ENCODE measurements around the gene PITPNC1. TPM values are rescaled to one million over a fixed set of nuclear protein-coding genes. Genes with fewer than 3 reads are reported as not detected.

Gene PITPNC1
- total RNA-seq, 2 donors from 2014 or later, result 12.5 to 18.1 TPM

DNA sequence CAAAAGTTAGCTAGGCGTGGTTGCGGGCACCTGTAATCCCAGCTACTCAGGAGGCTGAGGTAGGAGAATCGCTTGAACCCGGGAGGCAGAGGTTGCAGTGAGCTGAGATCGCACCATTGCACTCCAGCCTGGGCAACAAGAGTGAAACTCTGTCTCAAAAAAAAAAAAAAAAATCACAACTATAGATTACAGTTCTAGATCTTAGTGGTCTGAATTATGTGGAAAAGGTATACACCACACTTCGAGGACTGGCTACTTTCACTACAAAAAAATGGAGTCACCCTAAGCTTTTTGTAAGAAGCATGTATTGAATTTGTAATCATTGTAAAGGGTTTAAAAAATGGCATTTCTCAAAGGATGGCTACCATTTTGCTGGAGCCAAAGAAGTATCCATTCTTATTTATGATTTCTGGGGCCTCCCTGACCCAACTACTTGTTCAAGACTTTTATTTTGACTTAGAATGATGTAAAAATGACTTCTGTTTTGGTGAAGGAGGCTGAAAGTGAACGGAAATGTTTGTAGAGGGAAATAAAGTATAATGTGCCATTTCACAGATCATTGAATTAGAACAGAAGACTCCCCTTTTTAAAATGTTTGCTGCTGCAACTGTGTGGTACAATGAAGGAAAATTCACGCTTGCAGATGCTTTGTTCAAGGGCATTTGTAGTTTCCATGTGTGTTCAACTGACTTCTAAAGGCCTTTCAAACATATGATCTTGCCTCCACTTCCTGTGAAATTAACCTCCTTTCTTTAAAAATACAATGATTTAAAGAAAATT, 303.6 kb downstream of the PITPNC1 start:
- Histone ChIP-seq H3K36me3 (no peaks in the 10 kb centered on the region), H3K4me1 (peaks cover 0 to 16% of the 10 kb centered on the region in 2 donors), H3K27me3 (no peaks in the 10 kb centered on the region), H3K4me3 (no peak overlapping the region), H3K9me3 (no peaks in the 10 kb centered on the region), H3K27ac (no peak overlapping the region)
- DNase-seq (ENCODE audit: low spot score), result no peak
- TF ChIP-seq, protein P1, sequence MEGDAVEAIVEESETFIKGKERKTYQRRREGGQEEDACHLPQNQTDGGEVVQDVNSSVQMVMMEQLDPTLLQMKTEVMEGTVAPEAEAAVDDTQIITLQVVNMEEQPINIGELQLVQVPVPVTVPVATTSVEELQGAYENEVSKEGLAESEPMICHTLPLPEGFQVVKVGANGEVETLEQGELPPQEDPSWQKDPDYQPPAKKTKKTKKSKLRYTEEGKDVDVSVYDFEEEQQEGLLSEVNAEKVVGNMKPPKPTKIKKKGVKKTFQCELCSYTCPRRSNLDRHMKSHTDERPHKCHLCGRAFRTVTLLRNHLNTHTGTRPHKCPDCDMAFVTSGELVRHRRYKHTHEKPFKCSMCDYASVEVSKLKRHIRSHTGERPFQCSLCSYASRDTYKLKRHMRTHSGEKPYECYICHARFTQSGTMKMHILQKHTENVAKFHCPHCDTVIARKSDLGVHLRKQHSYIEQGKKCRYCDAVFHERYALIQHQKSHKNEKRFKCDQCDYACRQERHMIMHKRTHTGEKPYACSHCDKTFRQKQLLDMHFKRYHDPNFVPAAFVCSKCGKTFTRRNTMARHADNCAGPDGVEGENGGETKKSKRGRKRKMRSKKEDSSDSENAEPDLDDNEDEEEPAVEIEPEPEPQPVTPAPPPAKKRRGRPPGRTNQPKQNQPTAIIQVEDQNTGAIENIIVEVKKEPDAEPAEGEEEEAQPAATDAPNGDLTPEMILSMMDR (IDR thresholded peaks at IDR 0.05), result no peak

DNA sequence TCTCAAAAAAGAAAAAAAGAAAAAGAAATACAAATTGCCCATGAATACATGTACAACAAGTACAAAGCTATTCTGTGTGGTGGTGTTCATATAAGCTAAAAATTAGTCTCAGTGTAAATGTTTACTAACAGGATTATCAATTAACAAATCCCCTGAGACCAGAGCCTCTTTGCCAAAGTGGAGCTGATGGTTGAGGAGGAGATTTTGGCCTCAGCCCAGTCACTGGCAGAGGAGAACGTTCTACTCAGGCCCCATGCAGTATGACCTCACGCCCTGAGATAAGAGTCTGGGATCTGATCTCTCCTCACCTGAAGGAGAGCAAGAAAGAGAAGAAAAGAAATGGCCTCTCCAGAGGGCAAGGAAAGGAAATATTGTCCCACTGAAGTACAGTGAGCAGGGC, 305.1 kb downstream of the PITPNC1 start:
- no peak overlapping the region for H3K4me3 ChIP-seq
- peaks cover 0 to 2% of the 10 kb centered on the region in 2 donors for H3K4me1 ChIP-seq
- TF ChIP-seq, protein P1 (IDR thresholded peaks at IDR 0.05), result no peak
- H3K27ac ChIP-seq, result no peak overlapping the region
- no peak for DNase-seq (ENCODE audit: low spot score)
- H3K9me3 ChIP-seq, result no peaks in the 10 kb centered on the region
- H3K27me3 ChIP-seq, result no peaks in the 10 kb centered on the region
- H3K36me3 ChIP-seq, result no peaks in the 10 kb centered on the region

DNA sequence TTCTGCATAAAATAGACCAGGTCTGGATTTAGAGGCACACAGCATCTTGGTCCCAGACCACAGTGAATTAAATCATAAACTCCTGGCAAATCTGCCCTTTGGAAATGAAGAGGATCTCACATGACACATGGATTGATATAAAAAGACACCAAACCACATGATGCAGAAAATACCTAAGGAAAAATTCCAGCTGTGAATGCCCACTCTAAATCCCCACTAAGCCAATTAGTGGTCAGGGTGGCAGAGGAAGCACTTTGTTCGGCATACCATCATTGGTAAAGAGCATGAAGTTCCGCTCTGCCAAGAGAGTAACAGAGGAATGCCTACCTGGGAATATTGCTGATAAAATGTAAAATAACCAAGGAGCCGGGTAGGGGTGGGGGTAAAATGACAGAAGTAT, 308.3 kb downstream of the PITPNC1 start:
- TF ChIP-seq, protein P1 (IDR thresholded peaks at IDR 0.05), result no peak
- no peaks in the 10 kb centered on the region for H3K27me3 ChIP-seq
- H3K4me1 ChIP-seq, result no peaks in the 10 kb centered on the region
- no peak overlapping the region for H3K27ac ChIP-seq
- H3K9me3 ChIP-seq, result no peaks in the 10 kb centered on the region
- H3K36me3 ChIP-seq, result no peaks in the 10 kb centered on the region
- no peak overlapping the region for H3K4me3 ChIP-seq
- DNase-seq (ENCODE audit: low spot score), result no peak

DNA sequence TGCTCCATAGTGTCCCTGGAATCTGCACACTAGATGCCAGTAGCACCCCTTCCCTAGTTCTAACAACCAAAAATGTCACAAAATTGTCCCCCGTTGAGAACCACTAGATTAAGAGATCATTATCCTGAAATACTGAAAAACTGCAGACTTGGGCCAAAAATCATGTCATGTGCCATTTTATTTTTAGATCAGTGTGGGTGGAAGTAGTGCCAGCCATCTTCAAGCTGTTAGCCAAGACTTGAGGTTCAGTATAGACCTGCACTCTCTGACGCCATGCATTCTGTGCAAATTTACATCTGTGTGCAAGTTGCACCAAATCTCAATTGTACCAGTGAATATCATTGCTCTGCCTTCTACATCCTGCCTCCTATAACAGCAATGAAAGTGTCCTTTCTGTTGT, 309.2 kb downstream of the PITPNC1 start:
- TF ChIP-seq, protein P1 (IDR thresholded peaks at IDR 0.05), result no peak
- DNase-seq (ENCODE audit: low spot score), result no peak
- no peaks in the 10 kb centered on the region for H3K9me3 ChIP-seq

DNA sequence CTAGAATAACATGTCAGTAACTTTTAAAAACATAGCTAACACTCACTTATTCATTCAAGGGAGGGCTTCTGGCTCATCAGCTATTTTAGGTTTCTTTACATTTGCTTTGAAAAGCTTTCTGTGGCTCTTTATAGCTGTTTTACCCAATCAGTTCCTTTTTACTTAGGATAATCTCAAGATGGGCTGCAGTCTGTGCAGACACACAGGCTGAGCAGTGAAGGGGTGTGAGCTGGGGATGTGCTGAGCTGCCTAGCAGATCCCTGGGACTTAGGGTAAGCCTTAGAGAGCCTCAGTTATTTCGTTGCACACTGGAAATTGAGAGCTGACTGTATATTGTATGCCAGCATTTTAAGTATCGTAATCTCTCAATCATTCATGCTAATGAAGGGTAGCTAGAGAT, 310.4 kb downstream of the PITPNC1 start:
- no peak for DNase-seq (ENCODE audit: low spot score)
- TF ChIP-seq, protein P1 (IDR thresholded peaks at IDR 0.05), result no peak
- no peak overlapping the region for H3K4me3 ChIP-seq
- no peak overlapping the region for H3K27ac ChIP-seq
- peaks cover 4% of the 10 kb centered on the region for H3K36me3 ChIP-seq
- H3K27me3 ChIP-seq, result no peaks in the 10 kb centered on the region
- no peaks in the 10 kb centered on the region for H3K4me1 ChIP-seq
- H3K9me3 ChIP-seq, result no peaks in the 10 kb centered on the region

More for the DNA sequence above, 309.2 kb downstream of the PITPNC1 start:
- Histone ChIP-seq H3K4me1 (no peaks in the 10 kb centered on the region), H3K36me3 (no peaks in the 10 kb centered on the region), H3K27me3 (no peaks in the 10 kb centered on the region), H3K27ac (no peak overlapping the region), H3K4me3 (no peak overlapping the region)

Measured in right atrium auricular region (tissue), 2 donors.